ENCODE measurements around the gene TSG101. TPM values are rescaled to one million over a fixed set of nuclear protein-coding genes. Genes with fewer than 3 reads are reported as not detected.

Gene TSG101
- total and polyA plus RNA-seq, 2 experiments from 2014 or later, result 78.6 to 105 TPM

GRCh38 chr11:18468059-18468458 lies 58.7 kb downstream of the TSG101 start:
- H4K20me1 ChIP-seq (ENCODE audit: insufficient read depth, poor library complexity, severe bottlenecking), result no peaks in the 10 kb centered on the region
- no peaks in the 10 kb centered on the region for H3K4me1 ChIP-seq (ENCODE audit: insufficient read depth)
- no peak overlapping the region for H3K4me3 ChIP-seq
- DNase-seq (ENCODE audit: low spot score), result no peak
- WGBS (ENCODE audit: low lambda C conversion rate, missing lambda C conversion rate), result 94% methylated on average over 2 of the region's 2 CpGs
- H3K4me2 ChIP-seq, result no peak overlapping the region
- no peaks in the 10 kb centered on the region for H3K36me3 ChIP-seq (replicated peaks; ENCODE audit: insufficient read depth, low read depth)
- no peaks in the 10 kb centered on the region for H3K27me3 ChIP-seq
- no peak for TF ChIP-seq EZH2phosphoT487 (IDR thresholded peaks at IDR 0.05; ENCODE audit: low read depth, severe bottlenecking, unreplicated experiment)
- no peak for TF ChIP-seq EZH2 (IDR thresholded peaks at IDR 0.05; ENCODE audit: borderline replicate concordance)
- TF ChIP-seq CTCF (IDR thresholded peaks at IDR 0.05; ENCODE audit: poor library complexity), result no peak
- no peaks in the 10 kb centered on the region for H3K9me3 ChIP-seq (ENCODE audit: low read depth)
- H3K27ac ChIP-seq, result no peak overlapping the region
- H2AFZ ChIP-seq, result no peak overlapping the region
- no peaks in the 10 kb centered on the region for H3K79me2 ChIP-seq
- no peaks in the 10 kb centered on the region for H3K9me2 ChIP-seq (replicated peaks; ENCODE audit: insufficient read depth)

DNA sequence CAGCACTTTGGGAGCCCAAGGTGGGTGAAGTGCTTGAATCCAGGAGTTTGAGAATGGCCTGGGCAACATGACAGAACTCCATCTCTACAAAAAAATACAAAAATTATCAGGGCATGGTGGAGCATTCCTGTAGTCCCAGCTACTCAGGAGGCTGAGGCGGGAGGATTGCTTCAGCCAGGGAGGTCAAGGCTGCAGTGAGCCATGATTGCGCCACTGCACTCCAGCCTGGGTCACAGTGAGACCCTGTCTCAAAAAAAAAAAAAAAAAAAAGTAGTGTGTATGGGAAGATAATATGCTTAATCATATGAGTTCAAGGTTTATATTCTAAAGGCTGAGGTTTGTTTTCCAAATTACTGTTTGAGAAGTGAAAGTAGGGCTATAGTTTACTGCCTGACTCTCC lies 60.3 kb downstream of the TSG101 start:
- Histone ChIP-seq H2AFZ (no peak overlapping the region), H3K9me2 (replicated peaks; ENCODE audit: insufficient read depth) (no peaks in the 10 kb centered on the region), H3K27ac (no peak overlapping the region), H3K27me3 (no peaks in the 10 kb centered on the region), H3K36me3 (replicated peaks; ENCODE audit: insufficient read depth, low read depth) (no peaks in the 10 kb centered on the region), H4K20me1 (ENCODE audit: insufficient read depth, poor library complexity, severe bottlenecking) (no peaks in the 10 kb centered on the region), H3K4me2 (no peak overlapping the region), H3K4me1 (ENCODE audit: insufficient read depth) (no peaks in the 10 kb centered on the region), H3K79me2 (no peaks in the 10 kb centered on the region), H3K9me3 (ENCODE audit: low read depth) (no peaks in the 10 kb centered on the region), H3K4me3 (no peak overlapping the region)
- TF ChIP-seq CTCF (IDR thresholded peaks at IDR 0.05; ENCODE audit: poor library complexity), result no peak
- TF ChIP-seq EZH2 (IDR thresholded peaks at IDR 0.05; ENCODE audit: borderline replicate concordance), result no peak
- no peak for TF ChIP-seq EZH2phosphoT487 (IDR thresholded peaks at IDR 0.05; ENCODE audit: low read depth, severe bottlenecking, unreplicated experiment)
- DNase-seq (ENCODE audit: low spot score), result no peak
- 97% methylated on average over 2 of the region's 2 CpGs for WGBS (ENCODE audit: low lambda C conversion rate, missing lambda C conversion rate)

DNA sequence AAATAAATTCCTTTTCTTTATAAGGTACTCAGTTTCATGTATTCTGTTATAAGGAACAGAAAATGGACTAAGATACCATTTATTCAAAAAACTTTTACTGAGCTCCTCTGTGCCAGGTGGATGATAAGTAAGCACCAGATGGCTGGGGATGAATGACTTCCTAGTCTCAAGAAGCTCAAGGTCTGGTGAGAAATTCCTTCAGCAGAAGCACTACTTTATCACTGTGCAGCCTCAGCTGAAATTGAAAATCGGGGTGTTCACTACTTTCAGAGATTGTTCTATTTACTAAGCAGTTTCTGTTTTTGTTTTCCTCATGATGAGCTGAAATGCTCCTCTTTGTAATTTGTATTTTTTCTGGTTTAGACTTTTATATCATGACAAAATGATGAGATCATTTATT lies 63.3 kb downstream of the TSG101 start:
- DNase-seq (ENCODE audit: low spot score), result no peak
- Histone ChIP-seq H3K27me3 (no peaks in the 10 kb centered on the region), H3K9me2 (replicated peaks; ENCODE audit: insufficient read depth) (no peaks in the 10 kb centered on the region), H3K4me3 (no peak overlapping the region), H3K4me1 (ENCODE audit: insufficient read depth) (no peaks in the 10 kb centered on the region), H4K20me1 (ENCODE audit: insufficient read depth, poor library complexity, severe bottlenecking) (no peaks in the 10 kb centered on the region), H3K4me2 (no peak overlapping the region), H3K27ac (no peak overlapping the region), H3K79me2 (no peaks in the 10 kb centered on the region), H3K36me3 (replicated peaks; ENCODE audit: insufficient read depth, low read depth) (no peaks in the 10 kb centered on the region), H3K9me3 (ENCODE audit: low read depth) (no peaks in the 10 kb centered on the region), H2AFZ (no peak overlapping the region)
- WGBS (ENCODE audit: low lambda C conversion rate, missing lambda C conversion rate), result 79% methylated on average over 1 of the region's 1 CpG
- no peak for TF ChIP-seq CTCF (IDR thresholded peaks at IDR 0.05; ENCODE audit: poor library complexity)
- TF ChIP-seq EZH2phosphoT487 (IDR thresholded peaks at IDR 0.05; ENCODE audit: low read depth, severe bottlenecking, unreplicated experiment), result no peak
- no peak for TF ChIP-seq EZH2 (IDR thresholded peaks at IDR 0.05; ENCODE audit: borderline replicate concordance)

- no peak overlapping the region for H2AFZ ChIP-seq
- H4K20me1 ChIP-seq (ENCODE audit: insufficient read depth, poor library complexity, severe bottlenecking), result no peaks in the 10 kb centered on the region
- TF ChIP-seq EZH2 (IDR thresholded peaks at IDR 0.05; ENCODE audit: borderline replicate concordance) (no peak), EZH2phosphoT487 (IDR thresholded peaks at IDR 0.05; ENCODE audit: low read depth, severe bottlenecking, unreplicated experiment) (no peak), CTCF (IDR thresholded peaks at IDR 0.05; ENCODE audit: poor library complexity) (no peak)
- H3K4me1 ChIP-seq (ENCODE audit: insufficient read depth), result peaks cover 3% of the 10 kb centered on the region
- no peaks in the 10 kb centered on the region for H3K79me2 ChIP-seq
- H3K27ac ChIP-seq, result no peak overlapping the region
- 97% methylated on average over 6 of the region's 6 CpGs for WGBS (ENCODE audit: low lambda C conversion rate, missing lambda C conversion rate)
- H3K36me3 ChIP-seq (replicated peaks; ENCODE audit: insufficient read depth, low read depth), result no peaks in the 10 kb centered on the region
- H3K9me3 ChIP-seq (ENCODE audit: low read depth), result no peaks in the 10 kb centered on the region
- H3K4me3 ChIP-seq, result no peak overlapping the region
- H3K4me2 ChIP-seq, result no peak overlapping the region
- DNase-seq (ENCODE audit: low spot score), result no peak
- no peaks in the 10 kb centered on the region for H3K9me2 ChIP-seq (replicated peaks; ENCODE audit: insufficient read depth)
- H3K27me3 ChIP-seq, result no peaks in the 10 kb centered on the region
Measured at GRCh38 chr11:18461909-18462308, 64.8 kb downstream of the TSG101 start.
